Brain microvascular endothelial cell (primary cell): ENCODE data around the gene SREBF2.

ENCODE experiments used
- DNase-seq: peaks from one replicate; pipeline ENCODE4 v3.0.0-alpha.2; 2020
- H3K27ac ChIP-seq: fragments of 250-450 bp; sonication (Bioruptor Pico); 2 replicates; pipeline ENCODE4 v1.5.1; 2020; ENCODE audit warnings: mild to moderate bottlenecking, moderate library complexity
- H3K27me3 ChIP-seq: fragments of 250-450 bp; sonication (Bioruptor Pico); replicated peaks from 2 replicates; pipeline ENCODE4 v1.5.1; 2020; ENCODE audit warnings: mild to moderate bottlenecking
- H3K36me3 ChIP-seq: fragments of 250-450 bp; sonication (Bioruptor Pico); replicated peaks from 2 replicates; pipeline ENCODE4 v1.5.1; 2020; ENCODE audit warnings: mild to moderate bottlenecking
- H3K4me3 ChIP-seq: 2 replicates; pipeline ENCODE4 v1.5.1; 2011; ENCODE audit warnings: low read depth, mild to moderate bottlenecking, control low read depth, low read length, moderate library complexity
- CTCF ChIP-seq: IDR thresholded peaks from 2 replicates; pipeline ENCODE4 v1.5.1; 2011; ENCODE audit warnings: low read depth, mild to moderate bottlenecking, moderate library complexity, low read length, control low read depth, inconsistent platforms; ENCODE audit errors: missing control alignments
- in situ Hi-C: cut with HindIII; loops from 2 replicates; pipeline ENCODE4 v1.10.0; 2017; ENCODE audit warnings: low sequenced_read_pairs, low pct_ligation_motif_present

Gene SREBF2

GRCh38 chr22:41927813-41928212, 94.9 kb downstream of the SREBF2 start:
- no peaks in the 10 kb centered on the region for H3K36me3 ChIP-seq
- no peak overlapping the region for H3K4me3 ChIP-seq
- peaks cover 7% of the 10 kb centered on the region for H3K27me3 ChIP-seq
- no peak for DNase-seq
- no peak for TF ChIP-seq CTCF
- no peak overlapping the region for H3K27ac ChIP-seq
- in situ Hi-C loops, result no loop called here

GRCh38 chr22:41928593-41929417, 95.9 kb downstream of the SREBF2 start:
- H3K36me3 ChIP-seq, result no peaks in the 10 kb centered on the region
- no peak for TF ChIP-seq CTCF
- no peak for DNase-seq
- no peak overlapping the region for H3K4me3 ChIP-seq
- H3K27ac ChIP-seq, result no peak overlapping the region
- H3K27me3 ChIP-seq, result peaks cover 7% of the 10 kb centered on the region
- in situ Hi-C loops, result no loop called here

GRCh38 chr22:41929418-41929810, 96.5 kb downstream of the SREBF2 start:
- in situ Hi-C loops, result no loop called here
- no peak overlapping the region for H3K27ac ChIP-seq
- no peak for TF ChIP-seq CTCF
- no peak for DNase-seq
- H3K27me3 ChIP-seq, result peaks cover 7% of the 10 kb centered on the region
- no peak overlapping the region for H3K4me3 ChIP-seq
- no peaks in the 10 kb centered on the region for H3K36me3 ChIP-seq

- Histone ChIP-seq H3K27ac (no peak overlapping the region), H3K27me3 (no peaks in the 10 kb centered on the region), H3K4me3 (no peak overlapping the region), H3K36me3 (no peaks in the 10 kb centered on the region)
- no peak for DNase-seq
- in situ Hi-C loops, result no loop called here
- no peak for TF ChIP-seq CTCF
Observed at GRCh38 chr22:41931701-41932269, 98.9 kb downstream of the SREBF2 start.

- H3K27me3 ChIP-seq, result no peaks in the 10 kb centered on the region
- no peak overlapping the region for H3K27ac ChIP-seq
- DNase-seq, result no peak
- TF ChIP-seq CTCF, result no peak
- no peak overlapping the region for H3K4me3 ChIP-seq
- in situ Hi-C loops, result no loop called here
- no peaks in the 10 kb centered on the region for H3K36me3 ChIP-seq
Observed at GRCh38 chr22:41932353-41932752, 99.4 kb downstream of the SREBF2 start.
